ENCODE measurements around the gene CD79A.

The CD79A gene

DNA sequence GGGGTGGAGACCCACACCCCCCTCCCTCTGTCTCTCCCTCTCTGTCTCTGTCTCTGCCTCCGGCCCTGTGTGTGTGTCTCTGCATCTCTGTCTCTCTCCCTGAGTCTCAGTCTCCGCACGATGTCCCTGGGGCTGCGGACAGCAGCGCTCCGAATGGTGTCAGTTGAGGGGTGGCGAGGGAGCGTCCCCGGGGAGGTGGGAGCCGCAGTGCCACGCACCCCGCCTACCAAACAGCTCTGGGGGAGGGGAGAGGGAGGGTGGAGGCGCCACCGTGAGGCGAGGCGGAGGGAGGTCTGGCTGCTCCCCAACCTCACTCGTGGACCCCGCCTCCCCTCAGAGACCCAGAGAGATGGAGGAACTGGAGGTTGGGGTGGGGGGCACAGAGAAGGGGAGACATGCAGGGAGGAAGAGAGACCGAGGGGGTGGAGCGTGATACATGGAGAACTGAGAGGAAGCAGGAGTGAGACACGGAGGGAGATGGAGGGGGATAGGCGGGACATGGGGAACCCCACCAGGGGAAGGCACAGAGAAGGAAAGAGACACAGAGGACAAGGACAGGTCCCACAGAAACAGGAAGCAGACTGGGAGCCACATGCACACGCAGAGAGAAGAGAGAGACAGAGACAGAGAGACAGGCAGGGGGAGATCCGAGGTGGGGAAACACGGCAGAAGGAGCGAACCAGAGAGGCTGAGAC, 44.0 kb downstream of the CD79A start:
- no peak for DNase-seq (ENCODE audit: low spot score)
- TF ChIP-seq, protein P1, sequence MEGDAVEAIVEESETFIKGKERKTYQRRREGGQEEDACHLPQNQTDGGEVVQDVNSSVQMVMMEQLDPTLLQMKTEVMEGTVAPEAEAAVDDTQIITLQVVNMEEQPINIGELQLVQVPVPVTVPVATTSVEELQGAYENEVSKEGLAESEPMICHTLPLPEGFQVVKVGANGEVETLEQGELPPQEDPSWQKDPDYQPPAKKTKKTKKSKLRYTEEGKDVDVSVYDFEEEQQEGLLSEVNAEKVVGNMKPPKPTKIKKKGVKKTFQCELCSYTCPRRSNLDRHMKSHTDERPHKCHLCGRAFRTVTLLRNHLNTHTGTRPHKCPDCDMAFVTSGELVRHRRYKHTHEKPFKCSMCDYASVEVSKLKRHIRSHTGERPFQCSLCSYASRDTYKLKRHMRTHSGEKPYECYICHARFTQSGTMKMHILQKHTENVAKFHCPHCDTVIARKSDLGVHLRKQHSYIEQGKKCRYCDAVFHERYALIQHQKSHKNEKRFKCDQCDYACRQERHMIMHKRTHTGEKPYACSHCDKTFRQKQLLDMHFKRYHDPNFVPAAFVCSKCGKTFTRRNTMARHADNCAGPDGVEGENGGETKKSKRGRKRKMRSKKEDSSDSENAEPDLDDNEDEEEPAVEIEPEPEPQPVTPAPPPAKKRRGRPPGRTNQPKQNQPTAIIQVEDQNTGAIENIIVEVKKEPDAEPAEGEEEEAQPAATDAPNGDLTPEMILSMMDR (IDR thresholded peaks at IDR 0.05; ENCODE audit: extremely low read depth, missing control alignments): no peak

DNA sequence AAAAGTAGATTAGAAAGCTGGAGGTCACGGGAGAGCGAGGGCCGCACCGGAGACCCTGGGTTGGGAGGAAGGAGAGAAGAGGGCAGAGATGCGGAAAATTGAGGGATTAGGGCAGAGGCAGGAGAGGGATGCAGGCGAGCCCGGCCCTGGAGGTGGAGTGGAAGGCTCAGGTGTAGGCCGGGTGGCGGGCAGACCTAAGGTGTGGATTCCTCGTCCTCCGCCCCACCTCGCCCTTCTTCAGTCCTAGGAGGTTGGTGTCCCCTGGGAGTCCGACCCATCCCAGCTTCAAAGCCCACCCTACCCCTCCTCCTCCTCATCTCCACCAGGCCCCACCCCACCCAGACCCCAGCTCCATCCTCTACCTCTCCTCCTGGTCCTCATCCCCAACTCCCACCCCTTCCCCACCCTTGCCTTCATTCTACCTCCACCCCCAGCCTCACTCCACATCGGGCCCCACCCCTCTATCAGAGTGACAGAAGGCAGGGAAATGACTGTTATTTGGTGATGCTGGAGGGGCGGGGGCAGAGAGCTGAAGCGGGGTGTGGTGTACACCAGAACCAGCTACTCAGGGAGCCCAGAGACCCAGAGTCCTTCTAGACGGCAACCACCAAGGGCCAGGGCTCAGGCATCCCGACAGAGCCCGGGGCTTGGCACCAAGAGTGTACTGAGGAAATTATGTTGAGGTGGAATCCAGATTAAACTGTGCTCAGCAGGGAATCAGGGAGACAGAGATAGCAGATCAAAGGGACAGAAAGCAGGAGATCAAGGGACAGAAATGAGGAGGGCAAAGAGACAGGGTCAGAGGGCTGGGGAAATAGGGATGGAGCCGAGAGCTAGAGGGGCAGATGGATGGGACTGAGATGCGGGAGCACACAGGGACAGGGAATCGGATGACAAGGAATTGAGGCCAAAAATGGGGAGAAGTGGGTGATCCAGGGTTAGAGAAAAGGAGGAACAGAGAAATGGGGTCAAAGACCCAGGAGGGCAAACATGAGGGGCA, 44.8 kb downstream of the CD79A start:
- TF ChIP-seq, protein P1 (IDR thresholded peaks at IDR 0.05; ENCODE audit: extremely low read depth, missing control alignments): no peak
- DNase-seq (ENCODE audit: low spot score): no peak

DNA sequence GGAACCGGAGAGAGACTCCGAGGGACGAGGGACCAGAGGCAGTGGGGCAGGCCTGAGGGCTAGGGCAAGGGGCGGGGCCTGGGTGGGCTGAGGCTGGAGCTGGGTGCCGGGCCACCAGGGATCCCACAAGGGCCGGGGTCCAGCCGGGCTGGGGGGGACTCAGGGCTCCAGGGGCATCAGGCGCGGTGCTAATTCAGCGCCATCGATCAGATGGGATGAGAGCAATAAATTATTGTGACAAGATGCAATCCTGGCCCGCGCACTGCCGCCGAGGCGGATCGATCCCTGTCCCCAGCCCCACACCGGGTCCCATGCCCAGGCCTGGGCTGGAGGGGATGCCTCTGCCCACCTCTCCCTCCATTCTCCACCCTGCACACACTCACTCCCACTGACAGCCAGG, 45.5 kb downstream of the CD79A start:
- no peak for DNase-seq (ENCODE audit: low spot score)
- TF ChIP-seq, protein P1 (IDR thresholded peaks at IDR 0.05; ENCODE audit: extremely low read depth, missing control alignments): no peak

DNA sequence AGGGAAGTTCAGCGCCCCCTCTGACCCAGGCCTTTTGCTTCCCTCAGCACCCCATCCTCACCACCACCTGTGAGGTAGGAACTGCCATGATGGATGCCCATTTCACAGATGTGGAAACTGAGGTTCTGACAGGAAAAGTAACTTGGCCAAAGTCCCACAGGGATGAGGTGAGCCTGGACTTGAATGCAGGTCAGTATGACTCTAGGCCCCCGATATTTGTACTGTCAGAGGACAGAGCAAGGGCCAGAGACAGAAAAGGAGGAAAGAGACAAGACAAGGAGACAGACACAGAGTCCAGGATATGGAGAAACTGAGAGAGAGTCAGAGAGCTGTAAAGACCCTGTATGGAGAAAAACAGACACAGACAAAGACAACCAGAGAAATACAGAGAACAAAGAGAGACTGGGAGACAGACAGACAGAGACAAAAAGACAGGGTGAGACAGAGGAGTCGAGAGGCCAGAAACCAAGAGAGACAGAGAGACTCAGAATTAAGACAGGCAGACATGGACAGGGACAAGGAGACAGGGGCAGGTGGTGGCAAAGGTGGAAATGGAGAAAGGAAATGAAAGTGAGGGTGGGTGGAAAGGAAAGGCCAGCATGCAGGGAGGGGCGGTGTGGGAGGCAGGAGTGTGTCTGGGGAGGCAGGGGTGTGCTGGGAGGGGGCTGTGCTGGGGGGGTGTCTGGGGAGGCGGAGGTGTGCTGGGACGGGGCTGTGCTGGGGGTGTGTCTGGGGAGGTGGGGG, 46.1 kb downstream of the CD79A start:
- TF ChIP-seq, protein P1 (IDR thresholded peaks at IDR 0.05; ENCODE audit: extremely low read depth, missing control alignments): no peak
- no peak for DNase-seq (ENCODE audit: low spot score)

DNA sequence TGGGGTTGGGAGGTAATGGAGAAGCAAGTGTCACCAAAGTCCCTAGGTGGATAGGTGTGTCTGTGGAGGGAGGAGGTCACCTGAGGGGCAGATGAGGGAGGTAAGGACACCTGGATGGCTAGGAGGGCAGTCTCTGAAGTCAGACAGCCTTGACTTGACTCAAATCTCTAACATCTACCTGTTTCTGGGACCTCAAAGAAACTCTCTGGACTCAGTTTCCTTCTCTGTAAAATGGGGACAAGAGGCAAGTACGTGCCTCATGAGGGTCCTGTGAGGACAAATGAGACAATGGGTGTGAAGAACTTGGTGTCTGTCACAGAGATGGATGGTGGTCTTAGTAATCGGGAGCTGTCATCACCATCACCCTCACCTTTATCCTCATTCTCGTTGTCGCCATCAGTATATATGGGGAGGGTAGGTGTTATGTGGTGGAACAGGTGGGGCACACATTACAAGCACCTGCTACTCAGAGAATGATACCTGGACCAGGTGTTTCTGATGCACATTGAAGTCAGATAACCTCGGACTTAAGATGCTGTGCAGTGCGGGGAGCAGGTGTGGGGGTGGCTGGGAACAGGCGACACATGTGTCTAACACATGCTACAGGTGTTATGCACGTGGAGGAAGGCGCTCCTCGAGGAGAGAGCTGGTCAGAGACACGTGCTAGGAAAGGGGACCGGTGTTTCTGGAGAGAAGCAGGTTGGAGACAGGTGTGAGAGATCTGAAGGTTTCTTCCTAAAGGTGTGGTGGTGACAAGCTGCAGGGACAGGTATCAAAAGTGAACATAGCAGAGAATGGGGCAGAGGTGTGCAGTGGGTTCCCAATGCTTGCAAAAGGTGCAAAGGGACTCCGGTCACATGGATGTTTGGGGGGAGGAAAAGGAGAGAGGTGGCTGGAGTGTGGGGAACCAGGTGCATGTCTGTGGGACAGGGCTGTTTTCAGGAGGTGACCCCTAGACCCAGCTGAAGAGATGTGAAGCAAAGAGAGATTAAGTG, 47.4 kb downstream of the CD79A start:
- TF ChIP-seq, protein P1 (IDR thresholded peaks at IDR 0.05; ENCODE audit: extremely low read depth, missing control alignments): no peak
- DNase-seq (ENCODE audit: low spot score): no peak

DNA sequence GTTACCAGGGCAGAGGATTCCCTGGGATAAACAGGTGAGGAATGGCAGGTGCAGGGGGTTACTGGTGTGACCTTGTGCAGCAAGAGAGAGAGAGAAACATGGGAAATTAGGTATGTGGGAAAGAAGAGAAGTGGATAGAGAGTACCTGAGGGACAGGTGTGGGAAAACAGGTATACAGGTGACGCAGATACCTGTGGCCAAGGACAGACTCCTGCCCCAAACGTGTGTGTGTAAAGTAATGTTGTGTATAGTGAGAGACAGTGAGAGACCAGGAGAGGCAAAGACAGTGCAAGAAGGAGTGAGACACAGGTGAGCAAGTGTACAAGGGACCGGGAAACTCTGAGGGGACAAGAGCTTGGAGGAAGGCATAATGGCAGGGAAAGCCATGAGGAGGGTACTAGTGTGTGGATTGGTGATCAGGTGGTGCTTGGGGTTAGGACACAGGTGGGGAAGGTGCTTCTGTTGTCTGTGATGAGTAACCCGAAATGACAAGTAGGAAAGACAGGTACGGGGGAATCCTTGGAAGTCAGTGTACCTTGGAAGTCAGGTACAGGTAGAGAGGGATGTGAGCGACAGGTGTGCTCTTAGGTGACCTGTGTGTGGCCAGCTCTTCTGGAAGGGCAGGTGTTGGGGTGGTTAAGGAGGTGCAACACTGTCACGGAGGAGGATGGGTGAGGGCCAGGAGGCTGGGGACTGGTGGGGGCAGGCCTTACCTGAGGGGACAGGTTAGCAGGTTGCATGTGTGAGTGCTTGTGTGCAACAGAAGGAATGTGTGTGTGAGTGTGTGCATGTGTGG, 48.3 kb downstream of the CD79A start:
- TF ChIP-seq, protein P1 (IDR thresholded peaks at IDR 0.05; ENCODE audit: extremely low read depth, missing control alignments): no peak
- no peak for DNase-seq (ENCODE audit: low spot score)
